Activated T-cell treated with anti-CD3 and anti-CD28 coated beads for 4 hours (primary cell): ENCODE data around the gene SNAP47.
"Not testable (repeated sequence)": the region's sequence is repeated elsewhere in the genome, so short reads cannot be mapped to it uniquely, and the experiment has no call there.

Experiments
- DNase-seq: peaks from one replicate; pipeline ENCODE4 v3.0.0-alpha.2; 2020

SNAP47 gene

DNA sequence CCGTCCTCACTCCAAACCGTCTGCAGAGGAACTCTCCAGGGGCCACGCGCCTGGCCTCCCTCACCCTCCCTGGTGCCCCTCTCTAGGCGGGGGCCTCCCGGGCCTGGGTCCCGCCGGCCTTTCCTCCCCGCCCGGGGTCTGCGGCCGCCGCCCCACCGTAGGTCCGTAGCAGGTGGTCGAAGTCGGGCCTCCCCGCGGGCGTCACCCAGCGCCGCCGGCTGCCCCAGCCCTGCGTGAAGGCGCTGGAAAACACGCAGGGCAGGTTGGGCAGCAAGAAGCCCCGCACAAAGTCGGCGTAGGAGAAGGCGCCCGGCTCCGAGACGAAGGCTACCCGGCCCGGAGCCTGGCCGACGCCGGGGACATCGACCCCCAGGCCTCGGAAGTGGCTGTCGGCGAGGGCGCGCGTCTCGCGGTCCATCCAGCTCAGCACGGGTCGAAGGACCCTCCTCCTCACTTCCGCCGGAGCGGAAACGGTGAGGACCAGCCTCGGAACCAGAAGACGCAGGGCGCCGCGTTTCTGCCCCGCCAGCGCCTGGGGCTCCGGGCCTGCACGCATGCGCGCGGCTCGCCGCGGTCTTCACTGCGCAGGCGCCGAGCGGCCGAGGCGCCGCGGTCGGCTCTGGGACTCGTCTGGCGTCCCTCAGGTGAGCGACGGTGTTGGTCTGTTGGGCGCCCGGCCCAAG is at the start of gene SNAP47, which contains the start of gene JMJD4:
TSS of gene SNAP47 (plus strand) at position 580 of the 683 bp plus-strand sequence. CDS start 12,302 bp downstream, outside the sequence.
TSS of gene JMJD4 (minus strand) at position 447 of the 683 bp plus-strand sequence. CDS start at position 418, 29 bp downstream.
- peak; percentile 87 for DNase-seq

DNA sequence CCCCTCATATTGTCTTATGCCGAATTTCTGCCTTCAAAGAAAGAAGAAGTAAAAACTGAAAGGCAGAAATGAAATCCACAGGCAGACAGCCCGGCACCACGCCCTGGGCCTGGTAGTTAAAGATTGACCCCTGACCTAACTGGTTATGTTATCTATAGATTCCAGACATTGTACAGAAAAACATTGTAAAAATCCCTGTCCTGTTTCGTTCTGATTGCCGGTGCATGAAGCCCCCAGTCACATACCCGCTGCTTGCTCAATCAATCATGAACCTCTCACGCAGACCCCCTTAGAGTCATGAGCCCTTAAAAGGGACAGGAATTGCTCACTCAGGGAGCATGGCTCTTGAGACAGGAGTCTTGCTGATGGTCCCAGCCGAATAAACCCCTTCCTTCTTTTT is 49.4 kb upstream of the SNAP47 start:
- DNase-seq: no peak

DNA sequence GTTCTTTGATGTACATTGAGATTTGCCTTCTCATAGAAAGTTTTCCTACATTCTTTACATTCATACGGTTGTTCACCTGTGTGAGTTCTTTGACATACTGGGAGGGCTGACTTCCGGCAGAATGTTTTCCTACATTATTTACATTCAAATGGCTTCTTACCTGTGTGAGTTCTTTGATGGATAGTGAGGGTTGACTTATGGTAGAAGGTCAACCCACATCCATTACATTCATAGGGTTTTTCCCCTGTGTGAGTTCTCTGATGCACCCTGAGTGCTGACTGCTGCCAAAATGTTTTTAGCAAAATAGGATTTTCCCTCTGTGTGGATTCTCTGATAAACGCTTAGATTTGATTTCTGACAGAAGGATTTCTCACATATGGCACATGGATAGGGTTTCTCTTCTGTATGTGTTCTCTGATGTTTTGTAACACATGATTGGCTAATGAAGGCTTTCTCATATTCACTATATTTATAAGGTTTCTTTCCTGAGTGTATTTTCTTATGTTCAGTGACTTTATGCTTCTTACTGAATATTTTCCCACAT is 37.8 kb upstream of the SNAP47 start:
- DNase-seq: no peak

GRCh38 chr1:227701631-227702030 is 33.6 kb upstream of the SNAP47 start:
- DNase-seq: not testable (repeated sequence)

DNA sequence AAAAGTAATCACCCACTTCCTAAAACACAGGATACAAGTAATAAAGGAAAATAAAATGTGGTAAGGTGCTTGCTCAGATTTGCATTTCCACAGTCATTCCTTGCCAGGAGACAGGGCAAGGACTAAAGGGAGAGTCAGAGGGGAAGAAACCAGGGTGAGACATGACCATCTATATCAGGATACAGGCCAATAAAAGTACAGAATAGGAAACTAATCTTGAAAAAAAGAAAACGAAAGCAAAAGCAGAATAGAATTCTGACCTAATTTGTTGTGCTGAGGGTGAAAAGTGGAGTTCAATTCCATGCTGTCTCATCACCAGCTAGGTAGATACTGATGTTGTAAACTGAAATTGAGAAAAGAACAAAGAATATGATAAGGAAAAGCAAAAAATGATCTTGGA is 27.4 kb upstream of the SNAP47 start:
- DNase-seq: no peak

DNA sequence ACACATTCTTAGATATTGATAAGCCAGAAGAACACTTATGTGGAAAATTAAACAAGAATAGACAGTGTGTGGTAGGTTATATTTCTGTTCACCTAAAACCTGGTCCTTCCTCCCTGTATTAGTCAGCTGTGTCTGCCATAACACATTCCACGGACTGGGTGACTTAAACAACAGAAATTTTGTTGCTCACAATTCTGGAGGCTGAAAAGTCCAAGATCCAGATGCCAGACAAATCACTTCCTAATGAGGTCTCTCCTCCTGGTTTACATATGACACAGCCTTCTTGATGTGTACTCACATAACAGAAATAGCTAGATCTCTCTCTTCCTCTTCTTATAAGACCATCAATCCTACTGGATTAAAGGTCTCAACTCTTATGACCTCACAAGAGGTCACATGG is 25.8 kb upstream of the SNAP47 start:
- no peak for DNase-seq

DNA sequence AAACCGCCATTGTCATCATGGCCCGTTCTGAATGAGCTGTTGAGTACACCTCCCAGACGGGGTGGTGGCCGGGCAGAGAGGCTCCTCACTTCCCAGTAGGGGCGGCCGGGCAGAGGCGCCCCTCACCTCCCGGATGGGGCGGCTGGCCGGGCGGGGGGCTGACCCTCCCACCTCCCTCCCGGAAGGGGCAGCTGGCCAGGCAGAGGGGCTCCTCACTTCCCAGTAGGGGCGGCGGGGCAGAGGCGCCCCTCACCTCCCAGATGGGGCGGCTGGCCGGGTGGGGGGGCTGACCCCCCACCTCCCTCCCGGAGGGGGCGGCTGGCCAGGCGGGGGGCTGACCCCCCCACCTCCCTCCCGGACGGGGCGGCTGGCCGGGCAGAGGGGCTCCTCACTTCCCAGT is 24.8 kb upstream of the SNAP47 start:
- not testable (repeated sequence) for DNase-seq

- DNase-seq: no peak
Observed at GRCh38 chr1:227712648-227713047, 22.6 kb upstream of the SNAP47 start.

- no peak for DNase-seq
Observed at GRCh38 chr1:227718932-227719331, 16.3 kb upstream of the SNAP47 start.

GRCh38 chr1:227723474-227723873 is 11.8 kb upstream of the SNAP47 start:
- no peak for DNase-seq

DNA sequence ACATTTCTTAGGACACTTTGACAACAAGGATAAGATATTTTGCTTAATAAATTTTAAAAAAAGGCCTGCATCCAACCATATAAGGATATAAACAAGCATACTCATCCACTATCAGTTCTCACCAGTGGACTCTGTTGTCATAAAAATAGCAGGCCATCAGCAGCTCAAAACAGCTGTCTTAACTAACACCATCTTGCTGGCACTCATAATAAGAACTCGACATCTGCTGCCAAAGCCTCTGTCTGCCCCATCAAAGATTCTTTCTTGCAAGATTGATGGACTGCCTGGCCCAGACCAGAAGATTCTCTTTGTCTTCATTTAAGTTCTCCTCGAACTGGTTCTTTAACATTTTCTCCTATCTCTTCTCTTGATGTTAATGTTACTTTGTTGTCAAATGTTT is 10.2 kb upstream of the SNAP47 start:
- no peak for DNase-seq

- DNase-seq: no peak
Observed at GRCh38 chr1:227726318-227726717, 8.9 kb upstream of the SNAP47 start.

DNA sequence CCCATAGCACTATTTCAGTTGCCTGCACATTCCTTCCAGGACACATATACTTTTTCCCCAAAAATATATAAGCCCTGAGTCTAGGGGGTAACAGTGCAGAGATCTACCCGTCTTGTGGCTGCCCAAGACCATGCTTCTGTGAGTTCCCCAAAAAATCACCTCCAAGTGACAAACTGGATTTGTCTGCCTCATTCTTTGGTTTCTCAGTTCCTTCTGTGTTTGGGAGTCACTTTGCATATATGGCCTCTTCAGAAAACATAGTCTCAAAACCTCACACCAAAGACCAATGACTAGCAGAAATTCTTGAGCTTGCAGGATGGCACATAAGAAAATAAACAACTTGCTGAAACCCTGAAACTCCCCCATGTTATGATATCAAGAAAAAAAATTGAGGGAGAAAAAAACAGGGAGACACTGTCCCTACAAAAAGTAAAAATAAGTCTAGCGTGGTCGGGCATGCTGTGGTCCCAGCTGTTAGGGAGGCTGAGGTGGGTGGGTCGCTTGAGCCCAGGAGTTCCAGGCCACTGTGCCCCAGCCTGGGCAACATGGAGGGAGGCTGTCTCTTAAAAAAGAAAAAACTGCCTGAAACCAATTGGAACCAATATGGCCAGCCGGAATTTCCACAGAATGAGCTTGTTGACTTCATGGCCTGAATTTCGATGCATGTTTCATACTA is 8.2 kb upstream of the SNAP47 start:
- DNase-seq: no peak

GRCh38 chr1:227728059-227728891 is 7.0 kb upstream of the SNAP47 start:
- peak; percentile 54 for DNase-seq

DNA sequence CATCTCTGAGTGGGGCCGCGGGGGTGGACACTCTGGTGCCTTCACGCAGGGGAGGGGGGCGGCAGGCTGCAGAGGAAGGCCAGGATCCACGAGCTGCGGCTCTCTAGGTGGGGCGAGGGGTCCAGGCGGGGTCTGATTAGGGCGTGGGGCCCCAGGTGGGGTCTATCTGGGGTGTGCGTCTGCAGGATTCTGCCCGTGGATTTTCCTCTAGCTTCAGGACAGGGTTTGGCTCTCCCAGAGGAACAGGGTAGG is 6.4 kb upstream of the SNAP47 start:
- DNase-seq: no peak

DNA sequence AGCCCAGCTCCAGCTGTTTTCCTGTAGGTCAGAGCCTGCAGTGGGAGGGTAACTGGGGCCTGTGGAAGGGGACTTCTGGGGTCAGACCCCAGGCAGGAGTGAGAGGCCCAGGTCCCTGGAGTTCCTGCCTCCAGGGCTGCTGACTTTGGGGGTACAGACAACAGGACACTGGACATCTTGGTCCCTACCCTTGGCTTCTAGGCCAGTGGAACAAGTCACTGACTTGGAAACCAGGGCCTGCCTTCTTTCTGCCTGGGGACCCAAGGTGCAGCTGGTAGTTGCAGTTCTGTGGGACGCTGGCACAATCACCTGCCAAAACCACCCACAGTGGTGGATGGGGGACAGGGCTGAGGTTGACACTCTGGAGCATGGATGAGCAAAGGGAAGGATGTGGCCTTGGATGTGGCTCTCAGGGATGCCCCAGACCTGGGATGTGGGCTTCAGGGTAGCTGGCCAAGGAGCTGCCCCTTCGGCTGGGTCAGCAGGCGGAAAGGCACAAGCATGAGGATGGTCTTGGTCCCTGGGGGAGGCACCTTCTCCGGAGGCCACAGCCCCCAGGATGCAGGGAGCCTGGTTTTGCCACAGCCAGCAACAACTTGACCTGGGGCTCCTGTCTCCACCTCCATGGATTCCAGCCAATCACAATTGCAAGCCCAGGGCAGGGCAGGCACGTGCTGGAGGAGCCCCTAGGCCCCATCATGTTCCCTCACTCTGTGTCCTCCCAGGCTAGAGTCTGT is 5.9 kb upstream of the SNAP47 start:
- DNase-seq: no peak

DNA sequence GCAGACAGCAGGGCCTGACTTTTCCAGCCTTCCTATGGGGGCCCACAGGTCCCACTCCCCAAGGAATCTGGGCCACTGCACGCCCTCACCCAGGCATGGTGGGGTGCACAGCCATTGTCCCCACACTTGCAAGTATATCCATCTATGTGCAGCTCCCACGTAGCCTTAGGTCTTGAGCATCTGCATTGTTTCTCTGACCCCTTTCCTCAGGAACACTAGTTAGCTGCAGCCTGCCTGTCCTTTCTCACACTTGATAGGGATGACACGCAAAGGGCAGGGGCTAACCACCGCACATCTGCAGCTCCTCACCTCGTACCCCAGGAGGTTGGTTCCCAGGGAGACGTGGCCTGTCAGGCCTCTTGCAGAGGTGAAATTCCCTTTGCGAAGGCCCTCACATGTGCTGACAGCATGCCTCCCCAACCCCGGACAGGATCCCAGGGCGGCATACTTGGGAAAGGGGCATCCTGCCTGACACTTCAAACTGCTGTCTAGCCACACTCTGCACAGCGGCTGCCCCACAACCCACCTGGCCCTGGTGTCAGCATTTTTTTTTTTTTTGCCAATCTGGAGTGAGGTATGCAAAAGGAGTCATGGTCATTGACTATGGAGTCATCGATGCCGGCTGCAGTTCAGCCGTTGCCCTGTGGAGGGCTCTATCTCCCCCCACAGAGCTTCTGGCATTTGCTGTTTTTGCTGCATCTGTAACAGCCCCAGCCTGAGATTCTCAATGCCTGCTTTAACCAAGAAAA is 5.2 kb upstream of the SNAP47 start:
- DNase-seq: no peak

DNA sequence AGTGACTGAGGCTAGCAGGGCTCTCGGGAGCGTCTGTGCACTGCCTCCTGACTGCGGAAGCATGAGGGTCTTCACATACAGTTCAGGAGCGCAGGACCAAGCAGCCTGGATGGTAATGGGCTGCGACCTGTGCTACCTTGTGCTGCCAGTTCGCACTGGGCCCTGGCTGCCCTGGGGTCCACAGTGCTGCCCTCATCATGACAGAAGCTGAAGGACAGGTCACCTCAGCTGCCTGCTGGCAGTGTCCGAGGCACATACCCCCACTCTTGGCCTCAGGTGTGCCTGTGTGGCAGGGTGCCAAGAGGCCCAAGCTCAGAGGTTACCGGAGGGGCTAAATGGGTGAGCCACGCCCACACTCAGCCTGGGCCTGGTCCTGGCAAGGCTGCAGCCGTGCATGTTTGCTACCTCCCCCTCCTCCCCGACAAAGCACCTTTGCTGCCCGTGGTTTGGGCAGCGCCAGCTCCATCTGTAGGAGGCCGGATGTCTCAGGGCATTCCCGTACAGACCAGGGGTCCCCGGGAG is 4.5 kb upstream of the SNAP47 start:
- DNase-seq: no peak

GRCh38 chr1:227731241-227731677 is 4.0 kb upstream of the SNAP47 start:
- DNase-seq: no peak

- no peak for DNase-seq
Observed at GRCh38 chr1:227731696-227732585, 3.3 kb upstream of the SNAP47 start.
